IMR-90 (cell line): ENCODE data around the gene RELN. TPM values are rescaled to one million over a fixed set of nuclear protein-coding genes. Genes with fewer than 3 reads are reported as not detected.
"Not testable (repeated sequence)": the region's sequence is repeated elsewhere in the genome, so short reads cannot be mapped to it uniquely, and the experiment has no call there.

ENCODE experiments used
- ATAC-seq: fragments of 200-7000 bp; cut with Tn5 transposase; 2 replicates; pipeline ENCODE4 v1.9.1; 2020; ENCODE audit warnings: low read depth, mild to moderate bottlenecking, moderate library complexity
- BruUV-seq: library from RNA; stranded (reverse); fragments of 400-500 nt; replicated peaks from 2 replicates; lab custom pipeline; 2021; lab: Mats Ljungman, UMichigan
- CTCF ChIA-PET: fragments of 300-600 bp; formaldehyde crosslinking; extraction: SDS; loops from one replicate; lab custom pipeline; 2021; ENCODE audit warnings: antibody characterized with exemption; lab: Yijun Ruan, JAX
- POLR2A ChIA-PET: fragments of 300-600 bp; sonication (Branson Sonifier 250); formaldehyde crosslinking; loops from one replicate; lab custom pipeline; 2022; ENCODE audit warnings: antibody characterized with exemption; ENCODE audit not compliant: unreplicated experiment; lab: Charles Lee
- DNase-seq: peaks from one replicate; pipeline ENCODE4 v3.0.0; 2013
- H2AFZ ChIP-seq: replicated peaks from 2 replicates; pipeline ENCODE3; 2013; ENCODE audit warnings: low read length, mild to moderate bottlenecking; ENCODE audit not compliant: poor library complexity
- H2AK5ac ChIP-seq: 2 replicates; pipeline ENCODE4 v1.6.1; 2013; ENCODE audit warnings: low read depth, low read length, inconsistent platforms
- H2AK9ac ChIP-seq: replicated peaks from 2 replicates; pipeline ENCODE3; 2013; ENCODE audit warnings: mild to moderate bottlenecking, low read depth, low read length, moderate library complexity; ENCODE audit not compliant: poor library complexity
- H2BK120ac ChIP-seq: 2 replicates; pipeline ENCODE4 v1.6.1; 2013; ENCODE audit warnings: low read depth, low read length, inconsistent platforms
- H2BK15ac ChIP-seq: 3 replicates; pipeline ENCODE4 v1.6.1; 2013; ENCODE audit warnings: low read depth, low read length, inconsistent platforms
- H2BK20ac ChIP-seq: 2 replicates; pipeline ENCODE4 v1.6.1; 2013; ENCODE audit warnings: low read depth, mild to moderate bottlenecking, inconsistent platforms, low read length, moderate library complexity
- H2BK5ac ChIP-seq: 2 replicates; pipeline ENCODE4 v1.6.1; 2013; ENCODE audit warnings: mild to moderate bottlenecking, low read depth, low read length, inconsistent platforms; ENCODE audit not compliant: poor library complexity, severe bottlenecking
- H3K14ac ChIP-seq: replicated peaks from 2 replicates; pipeline ENCODE4 v1.6.1; 2013; ENCODE audit warnings: low read depth, low read length, inconsistent platforms
- H3K18ac ChIP-seq: 2 replicates; pipeline ENCODE4 v1.6.1; 2013; ENCODE audit warnings: low read depth, low read length, control low read depth
- H3K23ac ChIP-seq: 2 replicates; pipeline ENCODE4 v1.6.1; 2013; ENCODE audit warnings: low read depth, low read length, inconsistent platforms
- H3K27ac ChIP-seq: 2 replicates; pipeline ENCODE4 v1.5.1; 2013; ENCODE audit warnings: mild to moderate bottlenecking, control low read depth, low read length; ENCODE audit not compliant: insufficient read depth
- H3K27me3 ChIP-seq: 2 replicates; pipeline ENCODE4 v1.6.1; 2013; ENCODE audit warnings: low read length; ENCODE audit not compliant: control insufficient read depth, insufficient read depth
- H3K36me3 ChIP-seq: 2 replicates; pipeline ENCODE4 v1.6.1; 2013; ENCODE audit warnings: low read length, mixed read lengths; ENCODE audit not compliant: control insufficient read depth, insufficient read depth
- H3K4ac ChIP-seq: 2 replicates; pipeline ENCODE4 v1.6.1; 2013; ENCODE audit warnings: low read depth, low read length, inconsistent platforms
- H3K4me1 ChIP-seq: 2 replicates; pipeline ENCODE4 v1.6.1; 2013; ENCODE audit warnings: low read length, mixed read lengths; ENCODE audit not compliant: control insufficient read depth, insufficient read depth
- H3K4me2 ChIP-seq: 2 replicates; pipeline ENCODE4 v1.6.1; 2013; ENCODE audit warnings: low read depth, mild to moderate bottlenecking, control low read depth, low read length, moderate library complexity
- H3K4me3 ChIP-seq: 2 replicates; pipeline ENCODE4 v1.5.1; 2013; ENCODE audit warnings: low read depth, mild to moderate bottlenecking, control low read depth, low read length, moderate library complexity; ENCODE audit not compliant: insufficient read depth
- H3K56ac ChIP-seq: 2 replicates; pipeline ENCODE4 v1.6.1; 2013; ENCODE audit warnings: low read length, inconsistent platforms; ENCODE audit not compliant: insufficient read depth; ENCODE audit errors: extremely low read depth
- H3K79me1 ChIP-seq, 2 experiments: 2 replicates each; pipeline ENCODE4 v1.6.1; 2013; ENCODE audit warnings: low read length in 2 of 2, inconsistent platforms in 1 of 2, low read depth in 1 of 2
- H3K9ac ChIP-seq: 2 replicates; pipeline ENCODE4 v1.6.1; 2013; ENCODE audit warnings: low read depth, low read length, control low read depth
- H3K9me1 ChIP-seq: 2 replicates; pipeline ENCODE4 v1.6.1; 2013; ENCODE audit warnings: low read length, inconsistent platforms; ENCODE audit not compliant: insufficient read depth
- H3K9me3 ChIP-seq: 2 replicates; pipeline ENCODE4 v1.6.1; 2013; ENCODE audit warnings: low read length; ENCODE audit not compliant: control insufficient read depth, insufficient read depth
- H4K20me1 ChIP-seq: 2 replicates; pipeline ENCODE4 v1.6.1; 2013; ENCODE audit warnings: low read length, inconsistent platforms; ENCODE audit not compliant: insufficient read depth
- H4K5ac ChIP-seq: 2 replicates; pipeline ENCODE4 v1.6.1; 2013; ENCODE audit warnings: mild to moderate bottlenecking, low read depth, low read length, control low read depth
- H4K8ac ChIP-seq, 2 experiments: 2 replicates each; pipeline ENCODE4 v1.6.1; 2013; ENCODE audit warnings: low read depth in 2 of 2, low read length in 2 of 2, control low read depth in 1 of 2, inconsistent platforms in 1 of 2
- H4K91ac ChIP-seq: 2 replicates; pipeline ENCODE4 v1.6.1; 2013; ENCODE audit warnings: low read depth, low read length, inconsistent platforms; ENCODE audit not compliant: insufficient read depth
- WGBS, 2 experiments: methylation state at CpG; one replicate each; pipeline versions ENCODE4 v1.1.5 to v1.1.7; 2013; ENCODE audit warnings: missing lambda C conversion rate in 2 of 2; ENCODE audit not compliant: insufficient read length in 1 of 2; ENCODE audit errors: extremely low coverage in 2 of 2; 5-methylcytosine and 5-hydroxymethylcytosine counted together
- dilution Hi-C: fragments of 300-500 bp; cut with HindIII; formaldehyde crosslinking; loops from one replicate; pipeline ENCODE4 v1.14.3; 2018; ENCODE audit warnings: low sequenced_read_pairs; ENCODE audit not compliant: unreplicated experiment
- in situ Hi-C: fragments of 300-500 bp; cut with MboI; formaldehyde crosslinking; loops from 3 replicates; pipeline ENCODE4 v1.14.3; 2019; ENCODE audit warnings: low sequenced_read_pairs, inconsistent platforms, mixed read lengths
- intact Hi-C: fragments of 100-400 bp; cut with micrococcal nuclease; formaldehyde crosslinking; loops from 2 replicates; pipeline ENCODE4 v1.10.0; 2022
- polyA plus RNA-seq, 3 experiments: library from polyadenylated mRNA; depleted of rRNA; stranded (reverse); fragments of >200 nt; gene quantifications; 2 replicates each; pipeline ENCODE4 v1.2.3, GENCODE V29; 2012; ENCODE audit warnings: low replicate concordance in 1 of 3
- total RNA-seq: library from RNA; depleted of rRNA; stranded (reverse); fragments of >200 nt; gene quantifications from 2 replicates; pipeline ENCODE4 v1.2.3, GENCODE V29; 2012

RELN gene
- total and polyA plus RNA-seq, 2 of the 4 experiments (the other 2 are of a cell fraction): 14.7 to 23.7 TPM

GRCh38 chr7:103896826-103897225 lies 92.6 kb downstream of the RELN start:
- H2AK9ac ChIP-seq: not testable (repeated sequence)

More at GRCh38 chr7:103896826-103897225, 92.6 kb downstream of the RELN start:
- in situ Hi-C loops, H3K79me1 ChIP-seq, H3K23ac ChIP-seq, BruUV-seq, H4K8ac ChIP-seq, H3K9me3 ChIP-seq, H2BK120ac ChIP-seq, dilution Hi-C loops, ATAC-seq, H3K9ac ChIP-seq, intact Hi-C loops, H3K4me3 ChIP-seq, H2BK15ac ChIP-seq, H2BK5ac ChIP-seq, H3K4ac ChIP-seq, H3K18ac ChIP-seq, H4K20me1 ChIP-seq, H3K56ac ChIP-seq, H2BK20ac ChIP-seq, H3K9me1 ChIP-seq, CTCF ChIA-PET, H3K14ac ChIP-seq, H4K5ac ChIP-seq, DNase-seq, H3K36me3 ChIP-seq, H2AFZ ChIP-seq, H2AK5ac ChIP-seq, H3K27ac ChIP-seq, H3K27me3 ChIP-seq, H4K91ac ChIP-seq, POLR2A ChIA-PET, H3K4me1 ChIP-seq, H3K4me2 ChIP-seq: not testable (repeated sequence)
- no CpG with 5 or more reads among the region's 4 CpGs for WGBS, 2 experiments
